ENCODE measurements around the gene MAP2K5.
"Not testable (repeated sequence)": the region's sequence is repeated elsewhere in the genome, so short reads cannot be mapped to it uniquely, and the experiment has no call there.

Gene MAP2K5

DNA sequence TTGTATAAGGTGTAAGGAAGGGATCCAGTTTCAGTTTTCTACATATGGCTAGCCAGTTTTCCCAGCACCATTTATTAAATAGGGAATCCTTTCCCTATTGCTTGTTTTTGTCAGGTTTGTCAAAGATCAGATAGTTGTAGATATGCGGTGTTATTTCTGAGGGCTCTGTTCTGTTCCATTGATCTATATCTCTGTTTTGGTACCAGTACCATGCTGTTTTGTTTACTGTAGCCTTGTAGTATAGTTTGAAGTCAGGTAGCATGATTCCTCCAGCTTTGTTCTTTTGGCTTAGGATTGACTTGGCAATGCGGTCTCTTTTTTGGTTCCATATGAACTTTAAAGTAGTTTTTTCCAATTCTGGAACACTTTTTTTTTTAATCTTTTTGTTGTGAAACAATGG lies 130.3 kb downstream of the MAP2K5 start:
- not testable (repeated sequence) for DNase-seq (ENCODE audit: low spot score)

DNA sequence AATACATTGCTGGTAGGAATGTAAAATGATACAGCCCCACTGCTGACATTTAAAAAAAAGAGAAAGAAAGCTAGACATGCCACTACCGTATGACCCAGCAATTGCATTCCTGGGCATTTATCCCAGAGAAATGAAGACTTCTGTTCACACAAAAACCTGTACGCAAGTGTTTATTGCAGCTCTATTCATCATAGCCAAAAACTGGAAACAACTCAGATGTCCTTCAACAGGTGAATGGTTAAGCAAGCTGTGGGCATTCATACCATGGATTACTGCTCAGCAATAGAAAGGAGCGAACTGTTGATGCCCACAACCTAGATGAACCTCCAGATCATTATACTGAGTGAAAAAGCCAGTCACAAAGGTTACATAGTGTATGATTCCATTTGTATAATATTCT lies 132.5 kb downstream of the MAP2K5 start:
- no peak for DNase-seq (ENCODE audit: low spot score)

- no peak for DNase-seq (ENCODE audit: low spot score)
These were observed 135.6 kb downstream of the MAP2K5 start for GRCh38 chr15:67678089-67678488.

DNA sequence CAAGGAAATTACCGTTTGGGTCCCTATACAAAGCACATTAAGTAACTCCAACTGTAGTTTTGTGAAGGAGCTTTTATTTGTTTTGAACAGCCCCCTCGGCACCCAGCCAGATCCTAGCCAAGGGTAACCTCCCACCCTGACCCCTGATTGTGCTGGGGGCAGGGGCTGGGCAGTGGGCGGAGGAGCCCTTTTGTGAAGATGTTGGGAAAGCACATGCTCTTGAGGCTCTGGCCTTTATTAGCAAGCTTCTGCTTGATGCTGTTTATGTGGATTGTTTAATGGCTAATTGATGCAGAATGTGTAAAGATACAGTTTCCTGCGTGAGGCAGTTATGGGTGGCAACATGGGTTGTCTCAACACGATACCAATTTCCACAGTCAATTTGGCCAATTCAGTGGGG lies 136.5 kb downstream of the MAP2K5 start:
- DNase-seq (ENCODE audit: low spot score): no peak

GRCh38 chr15:67680641-67681040 lies 138.1 kb downstream of the MAP2K5 start:
- DNase-seq (ENCODE audit: low spot score): no peak

GRCh38 chr15:67685008-67685599 lies 142.6 kb downstream of the MAP2K5 start:
- DNase-seq (ENCODE audit: low spot score): no peak

- DNase-seq (ENCODE audit: low spot score): no peak
These were observed 143.2 kb downstream of the MAP2K5 start for GRCh38 chr15:67685716-67686115.

DNA sequence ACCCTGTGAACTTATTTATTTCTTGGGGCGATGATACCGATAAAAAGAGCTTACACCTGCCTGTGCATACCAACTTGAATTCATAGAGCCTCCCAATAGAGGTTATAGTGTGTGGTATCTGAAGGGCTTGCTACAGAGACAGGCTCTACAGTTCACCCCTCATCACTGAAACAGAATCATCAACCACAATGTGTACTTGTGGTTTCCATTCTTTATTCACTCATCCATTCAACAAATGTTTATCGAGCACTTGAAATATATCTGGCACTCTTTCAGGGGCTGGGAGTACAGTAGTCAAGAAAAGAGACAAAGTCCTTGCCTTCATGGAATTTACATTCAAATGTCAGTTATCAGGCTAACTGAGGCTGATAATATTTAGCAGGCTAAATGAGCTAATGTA lies 148.4 kb downstream of the MAP2K5 start:
- no peak for DNase-seq (ENCODE audit: low spot score)

- peak; percentile 74 for DNase-seq (ENCODE audit: low spot score)
These were observed 148.9 kb downstream of the MAP2K5 start for GRCh38 chr15:67691450-67691849.

- DNase-seq (ENCODE audit: low spot score): no peak
These were observed 150.1 kb downstream of the MAP2K5 start for GRCh38 chr15:67692573-67692972.

- DNase-seq (ENCODE audit: low spot score): no peak
These were observed 153.6 kb downstream of the MAP2K5 start for GRCh38 chr15:67696087-67696486.

- no peak for DNase-seq (ENCODE audit: low spot score)
These were observed 157.5 kb downstream of the MAP2K5 start for GRCh38 chr15:67700023-67700422.

DNA sequence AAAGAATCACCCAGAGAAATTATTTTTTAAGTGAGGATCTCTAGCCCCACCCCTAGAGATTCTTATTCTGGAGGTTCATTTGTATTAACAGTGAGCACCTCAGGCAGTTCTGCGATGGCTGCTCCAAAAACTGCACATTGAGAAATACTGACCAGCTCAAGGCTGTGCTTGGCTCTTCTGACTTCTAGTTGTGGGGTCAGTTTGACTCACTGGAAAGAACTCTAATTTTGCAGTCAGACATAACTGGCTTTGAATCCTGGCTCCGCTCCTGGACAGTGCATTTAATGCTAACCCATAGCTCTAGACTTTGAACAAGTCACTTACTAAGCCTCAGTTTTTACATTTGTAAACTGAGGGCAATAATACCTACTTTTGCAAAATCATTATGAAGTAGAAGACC lies 159.2 kb downstream of the MAP2K5 start:
- no peak for DNase-seq (ENCODE audit: low spot score)

GRCh38 chr15:67707520-67708283 lies 165.2 kb downstream of the MAP2K5 start:
- no peak for DNase-seq (ENCODE audit: low spot score)

- DNase-seq (ENCODE audit: low spot score): no peak
These were observed 166.0 kb downstream of the MAP2K5 start for GRCh38 chr15:67708500-67708899.

DNA sequence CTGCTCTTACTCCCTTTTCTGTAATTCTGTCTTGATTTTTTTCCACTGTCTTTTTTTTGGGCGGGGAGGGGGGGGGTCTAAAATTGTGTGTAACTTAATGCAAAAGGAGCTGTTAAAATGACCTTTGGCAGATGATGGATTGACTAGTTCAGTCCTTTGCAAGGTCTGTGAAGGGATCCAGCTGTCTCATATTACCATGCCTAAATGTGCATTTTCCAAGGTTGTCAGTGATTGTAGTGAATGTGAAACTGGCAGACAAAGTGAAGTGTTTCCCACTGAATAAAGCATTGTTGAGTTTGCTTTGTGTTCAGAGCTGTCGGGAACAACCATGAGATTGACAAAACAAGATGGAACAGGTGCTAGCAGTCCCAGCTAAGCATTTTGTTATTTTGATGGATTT lies 172.7 kb downstream of the MAP2K5 start:
- peak; percentile 72 for DNase-seq (ENCODE audit: low spot score)

- no peak for DNase-seq (ENCODE audit: low spot score)
These were observed 173.7 kb downstream of the MAP2K5 start for GRCh38 chr15:67716171-67716570.

- DNase-seq (ENCODE audit: low spot score): no peak
These were observed 175.3 kb downstream of the MAP2K5 start for GRCh38 chr15:67717776-67718175.

DNA sequence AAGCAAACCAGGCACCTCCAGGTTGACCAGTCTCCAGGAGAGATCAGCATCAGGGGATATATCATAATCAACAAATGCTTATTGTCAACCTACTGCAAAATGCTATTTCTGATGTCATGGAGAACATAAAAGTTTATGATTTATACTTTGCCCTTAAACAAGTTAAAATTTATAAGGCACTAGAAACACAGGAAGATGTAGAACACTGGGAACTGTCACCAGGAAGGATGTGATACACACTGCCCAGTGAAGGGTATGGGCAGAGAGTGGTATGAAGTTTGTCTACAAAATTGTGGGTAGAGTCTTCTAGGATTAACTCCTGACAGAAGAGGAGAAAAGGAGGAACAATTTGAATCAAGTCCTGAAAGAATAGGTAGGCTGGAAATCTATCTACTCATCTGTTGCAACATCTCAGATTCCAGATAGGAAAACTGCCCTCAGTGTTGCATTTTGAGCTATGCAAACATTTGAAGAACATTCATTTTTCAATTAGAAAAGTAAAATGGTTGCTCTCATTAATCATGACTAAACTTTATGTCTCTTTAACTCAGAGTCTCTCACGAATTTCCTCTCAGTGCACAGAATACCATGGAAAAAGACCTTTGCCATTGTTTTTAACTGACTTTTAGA lies 176.9 kb downstream of the MAP2K5 start:
- no peak for DNase-seq (ENCODE audit: low spot score)

DNA sequence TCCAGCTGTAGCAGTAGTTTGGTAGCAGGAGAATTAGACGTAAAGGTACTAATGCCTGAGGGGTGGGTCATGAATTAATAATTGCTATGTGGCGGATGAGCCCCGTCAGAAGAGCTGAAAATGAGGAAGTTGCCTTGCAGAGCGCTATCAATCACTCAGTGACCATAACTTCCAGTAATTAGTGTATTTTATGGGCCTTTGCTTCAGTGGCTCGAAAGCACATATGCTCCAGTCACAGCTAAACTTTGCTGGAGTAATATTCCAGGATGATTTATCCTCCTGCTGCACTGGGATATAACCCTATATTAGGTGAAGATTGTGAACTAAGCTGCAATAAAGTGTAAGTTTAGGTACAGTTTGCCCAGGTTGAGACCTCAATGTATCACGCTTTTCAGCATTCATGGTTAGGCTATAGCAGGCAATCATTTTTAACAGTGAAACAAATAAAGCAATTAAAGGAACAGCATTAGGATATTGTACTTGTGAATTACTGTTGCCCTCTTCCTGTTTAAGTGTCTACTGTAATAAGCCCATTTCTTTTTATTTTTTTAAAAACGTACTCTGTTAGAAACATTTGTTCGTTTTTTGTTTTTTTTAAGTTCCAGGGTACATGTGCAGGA lies 178.2 kb downstream of the MAP2K5 start:
- DNase-seq (ENCODE audit: low spot score): no peak

GRCh38 chr15:67722030-67722817 lies 179.7 kb downstream of the MAP2K5 start:
- DNase-seq (ENCODE audit: low spot score): no peak
